NCI-H774 (cell line): ENCODE measurements around the gene ARFGAP3.

Experiments
- DNase-seq: peaks from one replicate; lab custom pipeline; 2025; lab: John Stamatoyannopoulos, UW

The ARFGAP3 gene

DNA sequence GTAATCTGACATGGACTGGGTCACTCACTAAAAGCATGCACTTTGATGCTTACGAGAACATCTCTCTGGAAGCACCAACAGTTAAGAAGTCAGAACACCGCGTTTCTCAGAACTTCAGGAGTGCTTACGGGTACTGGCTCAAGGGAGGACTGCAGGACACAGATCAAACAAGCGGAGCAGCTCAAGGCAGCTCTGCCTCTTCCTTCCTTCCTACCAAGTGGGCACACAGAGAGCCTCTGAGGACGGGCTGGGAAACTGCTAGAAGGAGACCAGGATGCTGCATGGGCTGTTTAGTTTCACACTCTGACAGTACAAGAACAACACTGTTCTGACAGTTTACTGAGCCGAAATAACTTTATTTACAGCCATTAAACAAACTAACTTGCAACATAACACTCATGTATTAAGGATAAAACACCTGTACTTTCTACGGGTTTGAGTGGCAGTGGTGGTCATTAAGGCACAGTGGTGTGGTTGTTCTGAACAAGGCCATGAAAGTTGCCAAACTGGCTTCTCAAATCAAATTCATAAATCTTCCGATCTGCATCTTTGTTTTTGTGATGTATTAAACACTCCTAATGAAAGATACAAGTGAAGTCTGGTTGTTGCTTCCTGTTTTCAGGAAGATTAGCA lies 37.5 kb downstream of the ARFGAP3 start:
- DNase-seq: no peak

DNA sequence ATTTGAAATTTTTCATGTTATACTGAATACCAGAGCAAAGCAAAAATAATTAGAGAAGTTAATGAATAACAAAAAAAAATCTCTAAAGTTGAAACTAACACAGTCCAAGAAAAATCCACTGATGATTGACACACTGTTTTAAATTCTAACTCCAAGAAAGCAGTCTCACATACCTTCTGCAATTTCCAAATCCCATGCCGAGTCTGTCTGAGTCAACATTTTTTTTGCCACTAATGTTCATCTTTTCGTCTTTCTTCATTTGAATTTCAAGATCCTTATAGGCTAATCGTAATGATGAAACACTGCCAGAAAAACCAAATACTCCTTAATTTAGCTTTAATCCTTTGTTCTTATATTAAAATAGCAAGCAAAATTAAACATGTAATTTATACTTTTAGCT lies 39.5 kb downstream of the ARFGAP3 start:
- DNase-seq: no peak

DNA sequence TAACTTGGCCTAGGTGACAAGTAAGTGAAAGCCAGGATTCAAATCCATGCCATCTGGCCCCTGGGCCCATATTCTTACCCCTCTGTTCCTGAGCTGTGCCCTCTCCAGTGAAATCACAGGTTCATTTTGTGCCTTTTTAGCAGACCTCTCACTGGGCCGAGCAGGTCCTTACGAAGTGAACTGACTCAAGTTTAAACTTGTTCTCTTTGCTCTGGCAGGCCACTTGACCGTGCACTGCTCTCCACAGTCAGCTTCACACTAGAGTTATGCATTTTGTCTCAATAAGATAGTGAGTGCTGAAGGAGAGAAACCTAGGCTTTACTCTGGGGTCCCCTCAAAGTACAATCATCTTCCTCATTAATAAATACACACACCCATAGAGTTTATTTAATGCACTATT lies 40.7 kb downstream of the ARFGAP3 start:
- no peak for DNase-seq

DNA sequence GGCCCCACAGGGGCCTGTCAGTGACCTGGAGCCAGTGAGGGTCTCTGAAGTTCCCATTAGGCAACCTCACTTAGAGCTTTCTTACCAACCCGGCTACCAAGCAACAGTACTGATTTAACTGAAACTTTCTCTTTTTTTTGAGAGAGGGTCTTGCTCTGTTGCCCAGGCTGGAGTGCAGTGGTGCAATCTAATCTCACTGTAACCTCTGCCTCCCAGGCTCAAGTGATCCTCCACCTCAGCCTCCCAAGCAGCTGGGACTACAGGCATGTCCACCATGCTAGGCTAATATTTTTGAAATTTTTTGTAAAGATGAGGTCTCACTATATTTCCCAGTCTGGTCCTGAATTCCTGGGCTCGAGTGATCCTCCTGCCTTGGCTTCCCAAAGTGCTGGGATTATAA lies 42.5 kb downstream of the ARFGAP3 start:
- DNase-seq: no peak

DNA sequence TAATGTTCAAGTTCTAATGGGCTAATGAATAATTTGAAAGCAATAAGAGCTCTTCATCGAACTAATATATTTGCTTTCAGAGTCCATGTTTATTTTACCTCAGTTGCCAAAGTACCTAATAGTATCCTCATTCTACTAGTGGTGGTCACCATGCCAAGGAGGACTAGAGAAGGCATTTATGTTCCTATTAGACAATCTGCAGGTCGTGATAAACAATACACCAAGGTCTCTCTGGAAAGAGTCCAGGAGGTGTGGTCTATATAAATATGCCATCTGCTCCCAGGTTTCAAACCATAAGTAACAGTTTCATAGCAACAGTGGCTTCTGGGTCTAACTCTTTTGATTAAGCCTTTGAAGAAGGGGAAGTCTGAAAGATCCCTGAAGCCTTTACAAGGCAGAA lies 42.9 kb downstream of the ARFGAP3 start:
- DNase-seq: peak; percentile 39

DNA sequence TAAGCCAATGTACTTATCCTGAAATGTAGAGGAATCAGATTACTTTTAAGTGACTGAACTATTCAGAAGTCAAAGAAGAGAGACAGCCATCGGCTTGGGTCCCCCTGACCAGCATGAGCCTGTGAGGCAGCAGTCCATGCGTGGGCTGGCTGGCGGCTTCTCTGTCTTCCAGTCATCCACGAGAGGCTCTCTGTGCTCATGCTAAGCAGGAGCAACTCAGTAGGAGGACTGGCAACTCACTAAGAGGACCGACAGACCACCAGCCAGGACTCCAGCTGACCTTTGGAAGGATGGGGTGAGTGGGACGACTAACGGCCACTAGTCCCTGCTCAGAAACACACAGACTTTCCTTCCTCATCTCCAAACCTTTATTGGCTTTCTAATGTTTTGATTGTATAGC lies 43.6 kb downstream of the ARFGAP3 start:
- DNase-seq: no peak

DNA sequence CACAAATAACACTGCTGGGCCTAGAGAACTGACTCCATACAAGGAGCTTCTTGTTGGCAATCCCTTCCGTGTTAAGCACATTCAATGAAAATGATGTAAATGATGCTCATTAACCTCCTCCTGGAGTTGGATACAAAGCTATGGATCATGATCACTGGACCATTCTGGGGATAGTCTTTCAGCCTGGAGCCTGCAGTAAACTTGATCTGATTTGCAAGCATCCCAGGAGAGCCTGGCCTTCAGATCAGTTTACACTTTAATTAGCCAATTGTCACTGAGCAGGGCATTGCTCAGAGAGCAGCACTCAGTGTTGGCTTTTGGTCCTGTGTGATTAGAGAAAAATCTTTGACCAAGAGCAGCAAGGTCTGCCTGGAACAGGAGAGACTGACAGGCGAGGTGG lies 45.6 kb downstream of the ARFGAP3 start:
- no peak for DNase-seq

DNA sequence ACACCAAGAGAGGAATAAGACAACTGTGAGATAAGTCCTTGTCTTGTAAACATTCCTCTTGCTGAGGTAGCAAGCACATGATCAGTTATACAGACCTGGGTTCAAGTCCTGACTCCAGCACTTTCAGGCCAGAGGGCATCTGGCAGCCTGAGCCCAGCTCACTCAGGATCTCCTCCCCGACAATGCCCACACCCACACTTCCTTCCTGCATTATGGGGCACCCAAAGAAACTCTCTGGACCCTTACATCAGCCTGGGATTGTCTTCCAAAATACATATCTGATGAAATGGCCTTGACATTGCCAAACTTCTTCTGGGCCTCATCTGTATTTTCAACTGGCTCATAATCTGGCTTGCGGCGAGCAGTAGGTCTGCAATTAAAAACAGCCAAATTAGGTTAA lies 48.6 kb downstream of the ARFGAP3 start:
- no peak for DNase-seq

DNA sequence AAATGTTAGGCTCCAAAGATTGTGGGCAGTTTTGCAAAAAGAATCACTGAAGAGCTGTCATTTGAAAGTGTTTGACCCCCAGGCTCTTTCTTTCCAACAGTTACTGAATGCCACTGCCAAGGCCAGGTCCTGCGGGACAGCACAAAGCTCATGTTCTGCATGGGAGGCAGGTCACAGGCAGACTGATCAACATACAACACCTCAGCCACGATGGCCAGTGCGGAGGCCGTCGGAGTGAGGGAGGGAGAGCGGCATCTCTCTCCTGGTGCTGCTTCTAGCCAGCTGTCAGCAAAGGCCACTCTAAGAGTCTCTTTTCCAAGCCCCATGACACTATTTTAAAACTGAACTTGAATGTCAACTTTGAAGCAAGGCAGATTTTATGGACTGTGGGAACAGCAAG lies 49.9 kb downstream of the ARFGAP3 start:
- DNase-seq: no peak

DNA sequence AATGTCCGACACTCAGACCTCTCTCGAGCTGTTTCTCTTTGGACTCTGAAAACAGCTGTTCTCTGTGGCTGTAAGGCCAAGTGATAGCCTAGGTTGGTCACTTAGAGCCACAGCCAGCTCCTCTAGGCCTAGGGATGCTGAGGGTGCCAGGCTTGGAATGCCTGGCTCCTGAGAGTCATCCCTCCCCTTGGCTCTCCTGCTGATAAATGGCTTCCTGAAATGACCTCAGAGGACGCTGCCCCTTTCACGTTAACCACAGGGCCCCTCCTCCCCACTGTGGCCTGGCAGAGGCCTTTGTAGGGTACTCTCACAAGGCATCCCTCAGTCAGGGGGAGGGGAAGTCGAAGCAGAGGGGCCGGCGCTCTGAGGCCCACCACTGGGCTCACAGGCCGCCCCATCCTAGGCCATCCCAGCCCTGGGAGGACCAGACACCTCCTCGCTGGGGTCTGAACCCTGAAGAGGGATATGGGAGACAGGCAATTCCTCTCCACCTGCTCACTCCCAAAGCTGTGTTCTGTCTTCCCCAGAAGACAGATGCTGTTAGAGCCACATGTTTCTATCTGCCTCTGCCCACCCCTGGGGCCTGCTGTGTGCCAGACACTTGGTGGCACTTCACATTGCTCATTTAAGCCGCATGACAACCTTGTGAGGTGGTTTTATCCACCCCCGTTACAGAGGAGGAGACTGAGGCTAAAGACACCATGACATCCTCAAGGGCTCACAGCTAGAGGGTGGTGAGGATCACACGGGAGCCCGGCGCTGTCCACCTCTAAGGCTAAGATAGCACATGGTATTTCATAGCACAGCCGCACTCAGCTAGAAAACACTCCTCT lies 50.9 kb downstream of the ARFGAP3 start:
- DNase-seq: no peak

DNA sequence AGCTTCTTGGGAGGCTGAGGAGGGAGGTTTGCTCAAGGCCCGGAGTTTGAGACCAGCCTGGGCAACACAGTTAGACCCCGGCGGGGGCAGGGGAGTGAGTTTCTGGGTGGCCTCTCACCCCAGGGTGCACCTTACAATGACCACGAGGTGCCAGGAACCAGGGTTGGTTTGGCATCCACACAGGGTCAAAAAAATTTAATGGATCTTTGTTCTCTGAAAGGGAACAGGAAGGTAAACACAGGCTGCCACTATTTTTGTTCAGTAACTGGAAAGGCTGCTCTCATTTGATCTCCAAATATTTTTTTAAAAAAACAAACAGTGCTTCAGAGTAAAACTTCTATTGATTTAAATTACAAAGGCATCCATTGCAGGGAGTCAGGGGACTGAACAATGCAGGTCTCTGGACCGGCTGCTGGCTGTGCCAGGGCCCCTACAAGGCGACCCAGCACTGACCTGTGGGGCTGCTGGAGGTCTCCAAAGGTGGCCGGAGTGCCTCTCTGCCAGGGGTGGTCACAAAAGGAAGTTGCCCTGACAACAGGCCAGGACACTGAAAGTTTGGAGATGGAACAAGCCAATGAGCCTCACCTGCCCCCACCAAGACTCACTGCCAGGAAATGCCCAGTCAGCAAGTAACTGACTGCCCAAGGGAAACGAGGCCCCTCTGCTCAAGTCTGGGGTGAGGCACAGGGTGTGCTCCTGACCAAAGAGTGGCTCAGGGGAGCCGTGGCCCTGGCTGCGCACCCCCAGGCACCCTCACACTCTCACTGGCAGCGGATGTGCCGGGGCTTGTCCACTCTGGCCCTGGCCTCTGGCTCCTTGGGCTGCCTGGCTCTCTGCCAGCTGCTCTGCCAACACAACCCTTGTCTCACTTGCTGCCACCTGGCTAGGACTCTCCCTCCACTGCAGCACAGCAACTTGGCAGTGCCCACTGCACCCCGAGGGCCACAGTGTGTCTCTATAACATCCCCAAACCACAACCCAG lies 51.8 kb downstream of the ARFGAP3 start:
- peak; percentile 30 for DNase-seq

DNA sequence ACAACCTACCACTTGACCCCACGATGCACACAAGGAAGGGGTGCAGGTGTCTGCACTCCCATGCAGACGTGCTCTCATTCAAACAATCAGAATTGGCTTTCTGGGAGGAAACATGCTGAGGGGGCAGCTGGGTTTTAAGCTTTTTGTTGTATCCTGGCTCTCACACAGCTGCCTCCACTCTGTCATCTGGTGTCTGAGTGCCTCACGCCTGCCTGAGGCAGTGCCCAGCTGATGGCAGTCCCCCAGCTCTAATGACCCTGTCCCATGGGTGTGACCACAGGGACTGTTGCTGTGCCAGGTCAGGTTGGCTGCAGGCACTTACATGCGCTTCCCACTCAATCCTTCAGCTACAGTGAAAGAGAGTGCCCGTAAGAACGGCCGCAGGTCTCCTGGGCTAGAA lies 53.7 kb downstream of the ARFGAP3 start:
- DNase-seq: no peak

DNA sequence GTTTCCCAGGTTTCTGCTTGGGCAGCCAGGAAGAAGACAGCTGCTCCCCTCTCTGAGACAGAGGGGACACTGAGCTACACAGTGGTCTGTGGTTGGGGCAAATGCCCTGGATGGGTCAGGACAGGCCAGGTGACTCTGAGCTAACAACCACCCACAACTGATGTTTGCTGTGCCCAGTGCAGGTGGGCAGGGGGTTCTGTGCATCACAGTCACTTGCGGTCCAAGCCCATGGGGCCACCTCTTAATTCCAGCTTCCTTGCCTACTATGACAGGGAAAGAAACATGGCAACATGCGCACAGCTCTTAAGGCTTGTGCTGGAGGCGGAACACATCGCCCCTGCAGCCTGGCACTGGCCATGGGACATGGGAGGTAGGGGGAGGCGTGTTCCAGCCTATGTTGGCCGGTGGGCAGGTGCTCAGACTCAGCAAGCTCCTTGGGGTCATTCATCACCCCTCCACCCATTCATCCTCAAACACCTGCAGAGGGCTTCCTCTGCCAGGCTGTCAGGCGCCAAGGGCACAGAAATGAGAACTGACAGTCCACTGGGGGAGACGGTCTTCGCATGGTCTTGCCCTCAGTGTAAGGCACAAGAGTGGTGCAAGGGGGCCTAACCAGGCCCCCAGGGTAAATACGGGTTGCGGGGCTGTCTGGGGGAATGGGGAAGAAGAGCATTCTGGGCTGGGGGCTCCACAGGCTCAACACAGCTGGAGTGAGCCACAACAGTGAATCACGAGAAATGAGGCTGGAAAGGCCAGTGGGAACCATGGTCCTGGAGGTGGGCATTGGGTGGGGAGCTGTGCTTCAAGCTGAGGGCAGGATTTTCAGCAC lies 55.6 kb downstream of the ARFGAP3 start:
- DNase-seq: no peak

DNA sequence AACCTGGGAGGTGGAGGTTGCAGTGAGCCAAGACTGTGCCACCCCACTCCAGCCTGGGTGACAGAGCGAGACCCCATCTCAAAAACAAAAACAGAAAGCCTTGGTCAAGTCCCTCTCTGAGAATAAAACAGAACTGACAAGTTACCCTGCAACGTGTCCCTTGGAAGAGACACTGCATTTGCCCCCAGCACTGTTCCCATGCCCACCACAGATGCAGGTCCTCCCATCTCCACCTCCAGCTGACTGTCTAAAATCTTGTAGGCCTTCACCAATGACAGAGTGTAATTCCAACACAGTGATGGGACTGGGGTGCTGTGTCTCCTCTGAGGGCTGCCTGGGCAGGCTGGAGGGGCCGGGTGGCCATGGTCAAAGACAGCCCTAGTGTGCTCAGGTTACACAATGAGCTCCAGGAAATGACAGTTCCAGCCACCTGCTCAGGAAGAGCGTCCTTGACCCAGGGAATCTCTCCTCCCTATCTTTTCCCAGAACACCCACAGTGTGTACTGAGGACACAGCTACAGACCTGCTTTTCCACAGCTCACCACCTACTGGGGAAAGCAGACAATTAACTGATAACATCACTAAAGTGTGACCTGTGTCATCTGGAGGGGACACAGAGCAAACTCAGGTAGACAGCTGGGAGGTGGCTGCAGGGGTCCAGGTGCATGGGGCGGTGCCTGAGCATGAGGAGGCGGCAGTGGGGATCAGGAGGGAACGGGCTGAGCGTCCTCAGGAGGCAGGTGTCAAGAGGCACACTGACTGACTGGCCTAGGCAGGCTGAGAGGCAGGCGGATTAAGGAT lies 56.4 kb downstream of the ARFGAP3 start:
- peak; percentile 9 for DNase-seq

DNA sequence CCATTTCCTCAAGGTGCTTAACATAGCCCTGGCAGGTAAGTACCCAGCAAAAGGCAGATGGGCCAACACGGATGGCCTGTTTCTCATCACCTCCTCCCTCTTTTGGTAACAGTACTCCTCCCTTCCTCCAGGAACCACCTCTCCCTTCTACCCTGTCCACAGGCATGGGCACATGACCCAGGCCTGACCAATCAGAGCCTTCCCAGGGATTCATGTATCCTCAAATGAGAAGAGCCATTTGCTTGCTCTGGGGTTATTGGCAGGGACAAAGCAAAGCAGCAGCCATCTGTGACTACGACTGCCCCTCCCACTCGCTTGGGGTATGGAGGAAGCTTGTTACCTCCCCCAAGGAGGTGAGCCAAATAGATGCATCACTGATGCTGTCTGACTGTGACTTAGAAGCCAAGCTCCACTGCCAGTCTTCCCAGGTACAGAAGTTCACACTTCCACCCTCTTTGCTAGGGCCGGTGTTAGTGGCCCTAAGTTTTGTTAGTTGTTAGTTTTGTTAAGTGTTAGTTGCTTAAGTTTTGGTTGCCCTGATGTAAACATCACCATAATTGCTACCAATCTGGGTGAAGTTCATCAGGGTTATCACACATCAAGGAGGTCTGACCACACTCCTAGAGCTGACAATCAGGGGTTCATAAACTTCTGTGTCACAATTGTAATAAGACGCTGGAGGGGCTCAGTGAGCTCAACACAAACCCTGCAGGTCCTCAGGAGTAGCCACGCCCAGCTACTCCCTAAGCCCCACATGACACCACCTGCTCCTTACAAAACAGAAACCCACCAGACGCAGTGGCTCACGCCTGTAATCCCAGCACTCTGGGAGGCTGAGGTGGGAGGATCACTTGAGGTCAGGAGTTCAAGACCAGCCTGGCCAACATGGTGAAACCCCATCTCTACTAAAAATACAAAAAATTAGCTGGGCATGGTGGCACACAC lies 57.3 kb downstream of the ARFGAP3 start:
- no peak for DNase-seq

DNA sequence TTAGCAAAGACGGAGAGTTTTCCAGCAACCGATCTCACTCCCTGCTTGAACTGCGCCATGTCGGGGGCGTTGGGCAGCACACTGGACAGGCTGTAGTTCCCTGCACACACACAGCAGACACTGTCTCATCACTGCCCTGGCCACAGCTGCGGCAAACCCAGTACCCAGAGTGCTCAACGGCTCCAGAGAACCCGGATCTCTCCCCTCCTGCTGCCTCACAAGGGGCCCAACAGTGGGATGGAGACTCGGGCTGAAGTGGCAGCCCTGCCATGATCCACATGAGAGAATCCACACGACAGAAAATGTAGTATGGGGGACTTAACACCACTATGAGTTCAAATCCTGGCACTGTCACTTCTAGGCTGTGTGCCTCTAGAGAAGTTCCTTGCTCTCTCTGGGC lies 58.0 kb downstream of the ARFGAP3 start:
- no peak for DNase-seq

DNA sequence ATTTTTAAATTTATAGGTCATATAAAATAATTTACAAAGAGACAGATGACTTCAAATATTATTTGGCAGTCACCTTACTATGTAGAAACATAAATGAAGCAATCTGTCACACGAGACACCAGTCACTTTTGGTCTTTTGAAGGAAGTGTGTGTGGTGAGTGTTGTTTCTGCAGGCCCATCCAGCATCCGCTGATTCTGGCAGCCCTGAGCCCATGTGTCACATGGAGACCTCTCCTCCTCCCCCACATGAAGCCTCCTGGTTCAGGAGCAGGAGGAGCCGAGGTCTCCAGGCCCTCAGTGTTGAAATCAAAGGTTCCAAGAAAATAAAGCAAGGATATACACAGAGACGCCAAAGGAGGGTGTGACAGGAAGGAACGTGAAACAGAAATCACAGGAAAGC lies 60.1 kb downstream of the ARFGAP3 start:
- DNase-seq: no peak

DNA sequence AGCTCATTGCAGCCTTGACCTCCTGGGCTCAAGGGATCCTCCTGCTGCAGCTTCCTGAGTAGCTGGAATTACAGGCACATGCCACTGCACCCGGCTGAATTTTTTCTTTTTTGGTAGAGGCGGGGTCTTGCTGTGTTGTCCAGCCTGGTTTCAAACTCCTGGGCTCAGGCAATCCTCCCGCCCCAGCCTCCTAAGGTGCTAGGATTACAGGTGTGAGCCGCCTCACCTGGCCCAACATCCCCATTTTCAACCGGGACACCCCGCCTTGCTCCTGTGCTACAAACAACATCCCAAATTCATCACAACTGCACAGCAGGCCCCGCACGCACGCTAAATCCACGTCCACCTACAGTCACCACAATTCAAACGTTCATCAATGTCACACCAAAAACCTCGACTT lies 61.0 kb downstream of the ARFGAP3 start:
- no peak for DNase-seq
